GM12873 (cell line): ENCODE measurements around the gene MMP11.

Experiments used
- TF ChIP-seq, protein P1 (sequence below): IDR thresholded peaks from 2 replicates; pipeline ENCODE4 v1.5.1; 2012; ENCODE audit warnings: low read depth, mild to moderate bottlenecking, moderate library complexity, low read length, control low read depth; ENCODE audit not compliant: insufficient read depth; ENCODE audit errors: missing control alignments

Gene MMP11

DNA sequence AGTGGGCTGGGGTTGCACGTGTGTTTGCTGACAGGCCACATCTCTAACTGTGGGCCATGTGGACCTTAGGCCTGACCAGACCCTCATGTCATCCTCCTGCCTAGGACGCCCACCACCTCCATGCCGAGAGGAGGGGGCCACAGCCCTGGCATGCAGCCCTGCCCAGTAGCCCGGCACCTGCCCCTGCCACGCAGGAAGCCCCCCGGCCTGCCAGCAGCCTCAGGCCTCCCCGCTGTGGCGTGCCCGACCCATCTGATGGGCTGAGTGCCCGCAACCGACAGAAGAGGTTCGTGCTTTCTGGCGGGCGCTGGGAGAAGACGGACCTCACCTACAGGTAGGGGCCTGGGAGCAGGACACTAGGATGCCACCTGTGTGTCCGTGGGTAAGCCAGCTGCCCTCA is 6.4 kb downstream of the MMP11 start:
- TF ChIP-seq, protein P1, sequence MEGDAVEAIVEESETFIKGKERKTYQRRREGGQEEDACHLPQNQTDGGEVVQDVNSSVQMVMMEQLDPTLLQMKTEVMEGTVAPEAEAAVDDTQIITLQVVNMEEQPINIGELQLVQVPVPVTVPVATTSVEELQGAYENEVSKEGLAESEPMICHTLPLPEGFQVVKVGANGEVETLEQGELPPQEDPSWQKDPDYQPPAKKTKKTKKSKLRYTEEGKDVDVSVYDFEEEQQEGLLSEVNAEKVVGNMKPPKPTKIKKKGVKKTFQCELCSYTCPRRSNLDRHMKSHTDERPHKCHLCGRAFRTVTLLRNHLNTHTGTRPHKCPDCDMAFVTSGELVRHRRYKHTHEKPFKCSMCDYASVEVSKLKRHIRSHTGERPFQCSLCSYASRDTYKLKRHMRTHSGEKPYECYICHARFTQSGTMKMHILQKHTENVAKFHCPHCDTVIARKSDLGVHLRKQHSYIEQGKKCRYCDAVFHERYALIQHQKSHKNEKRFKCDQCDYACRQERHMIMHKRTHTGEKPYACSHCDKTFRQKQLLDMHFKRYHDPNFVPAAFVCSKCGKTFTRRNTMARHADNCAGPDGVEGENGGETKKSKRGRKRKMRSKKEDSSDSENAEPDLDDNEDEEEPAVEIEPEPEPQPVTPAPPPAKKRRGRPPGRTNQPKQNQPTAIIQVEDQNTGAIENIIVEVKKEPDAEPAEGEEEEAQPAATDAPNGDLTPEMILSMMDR = no peak

DNA sequence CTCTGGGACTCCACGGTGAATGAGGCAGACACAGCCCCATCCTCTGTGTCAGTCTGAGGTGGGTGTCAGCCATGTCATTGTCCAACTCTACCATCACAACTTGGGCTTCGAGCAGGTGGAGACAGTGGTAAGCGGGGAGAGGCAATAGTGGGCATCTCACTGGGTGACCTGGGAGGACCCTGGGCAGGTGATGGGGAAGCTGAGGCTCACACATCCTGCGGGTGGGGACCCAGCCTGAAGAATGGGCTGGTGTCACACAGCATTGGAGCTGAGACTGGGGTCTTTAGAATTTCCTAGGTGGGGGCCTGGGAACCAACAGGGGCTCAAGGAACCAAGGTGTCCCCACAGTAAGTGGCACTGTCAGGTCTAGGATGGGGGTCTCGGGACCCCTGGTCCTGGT is 7.1 kb downstream of the MMP11 start:
- TF ChIP-seq, protein P1 = no peak

DNA sequence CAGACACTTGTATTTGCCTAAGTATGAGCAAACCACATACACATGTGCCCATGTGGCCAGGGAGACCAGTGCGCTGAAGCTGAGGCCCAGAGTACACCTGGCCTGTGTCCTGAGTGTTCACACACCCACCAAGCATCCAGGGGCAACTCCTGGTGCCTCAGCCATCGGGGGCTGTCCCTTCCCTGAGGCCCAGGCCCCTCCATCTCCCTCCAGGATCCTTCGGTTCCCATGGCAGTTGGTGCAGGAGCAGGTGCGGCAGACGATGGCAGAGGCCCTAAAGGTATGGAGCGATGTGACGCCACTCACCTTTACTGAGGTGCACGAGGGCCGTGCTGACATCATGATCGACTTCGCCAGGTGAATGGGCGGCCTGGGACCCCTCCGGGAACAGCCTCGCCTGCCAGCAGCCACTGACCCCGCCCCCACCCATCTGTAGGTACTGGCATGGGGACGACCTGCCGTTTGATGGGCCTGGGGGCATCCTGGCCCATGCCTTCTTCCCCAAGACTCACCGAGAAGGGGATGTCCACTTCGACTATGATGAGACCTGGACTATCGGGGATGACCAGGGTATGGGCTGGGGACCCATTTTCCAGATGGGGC is 7.6 kb downstream of the MMP11 start:
- TF ChIP-seq, protein P1 = no peak

DNA sequence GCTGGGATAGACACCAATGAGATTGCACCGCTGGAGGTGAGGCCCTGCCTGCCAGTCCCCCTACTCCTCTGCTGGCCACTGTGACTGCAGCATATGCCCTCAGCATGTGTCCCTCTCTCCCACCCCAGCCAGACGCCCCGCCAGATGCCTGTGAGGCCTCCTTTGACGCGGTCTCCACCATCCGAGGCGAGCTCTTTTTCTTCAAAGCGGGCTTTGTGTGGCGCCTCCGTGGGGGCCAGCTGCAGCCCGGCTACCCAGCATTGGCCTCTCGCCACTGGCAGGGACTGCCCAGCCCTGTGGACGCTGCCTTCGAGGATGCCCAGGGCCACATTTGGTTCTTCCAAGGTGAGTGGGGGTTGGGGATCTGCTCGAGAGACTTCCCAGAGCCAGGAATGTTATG is 8.4 kb downstream of the MMP11 start:
- TF ChIP-seq, protein P1 = no peak

DNA sequence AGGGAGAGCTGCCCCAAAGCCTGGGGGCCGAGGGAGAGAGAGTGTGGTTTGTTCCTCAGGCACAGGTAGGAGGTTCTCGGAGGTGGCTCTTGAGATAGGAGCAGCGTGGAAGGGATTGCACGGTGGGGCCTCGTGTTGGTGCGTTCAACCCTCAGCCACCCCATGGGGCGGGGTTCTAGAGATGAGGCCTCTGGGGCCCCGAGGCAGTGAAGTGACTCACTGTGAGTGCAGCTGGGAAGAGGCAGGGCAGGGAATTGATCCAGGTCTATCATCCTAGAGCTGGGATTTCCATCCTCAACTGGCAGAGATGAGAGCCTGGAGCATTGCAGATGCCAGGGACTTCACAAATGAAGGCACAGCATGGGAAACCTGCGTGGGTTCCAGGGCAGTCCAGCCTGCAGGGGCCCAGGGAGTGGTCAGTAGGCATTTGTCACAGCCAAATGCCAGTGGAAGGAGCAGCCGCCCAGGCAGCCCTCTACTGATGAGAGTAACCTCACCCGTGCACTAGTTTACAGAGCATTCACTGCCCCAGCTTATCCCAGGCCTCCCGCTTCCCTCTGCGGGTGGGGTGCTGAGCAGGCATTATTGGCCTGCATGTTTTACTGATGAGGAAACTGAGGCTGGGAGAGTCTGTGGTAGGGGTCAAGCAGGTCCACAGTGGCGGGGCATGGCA is 9.0 kb downstream of the MMP11 start:
- TF ChIP-seq, protein P1 = no peak

DNA sequence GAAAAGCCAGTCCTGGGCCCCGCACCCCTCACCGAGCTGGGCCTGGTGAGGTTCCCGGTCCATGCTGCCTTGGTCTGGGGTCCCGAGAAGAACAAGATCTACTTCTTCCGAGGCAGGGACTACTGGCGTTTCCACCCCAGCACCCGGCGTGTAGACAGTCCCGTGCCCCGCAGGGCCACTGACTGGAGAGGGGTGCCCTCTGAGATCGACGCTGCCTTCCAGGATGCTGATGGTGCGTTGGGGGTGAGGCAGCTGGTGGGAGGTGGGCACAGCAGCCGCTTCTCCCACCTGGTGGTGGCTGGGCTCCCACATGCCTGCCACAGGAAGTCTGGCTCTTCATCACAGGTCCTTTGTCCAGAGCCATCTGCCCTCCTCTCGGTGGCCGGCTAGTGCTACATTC is 9.6 kb downstream of the MMP11 start:
- TF ChIP-seq, protein P1 = no peak

DNA sequence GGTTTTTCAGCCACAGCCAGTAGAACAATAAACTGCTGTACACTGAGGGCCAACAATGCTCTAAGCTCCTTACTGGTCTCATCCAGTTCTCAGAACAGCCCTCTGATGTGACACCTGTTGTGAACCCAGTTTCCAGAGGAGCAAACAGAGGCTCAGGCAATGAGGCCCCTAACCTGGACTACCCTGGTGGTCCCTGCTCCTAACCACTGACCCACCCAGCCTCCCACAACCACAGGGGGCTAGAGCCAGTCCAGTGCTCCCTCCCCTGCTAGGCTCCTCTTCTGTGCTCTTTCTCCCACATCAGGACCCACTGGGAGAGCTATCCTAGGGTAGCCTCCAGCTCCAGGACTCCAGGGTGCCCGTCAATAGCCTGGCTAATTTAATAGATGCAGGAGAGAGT is 10.1 kb downstream of the MMP11 start:
- TF ChIP-seq, protein P1 = no peak
